Activated naive CD8-positive, alpha-beta T cell (primary cell): ENCODE measurements around the gene FRS2.

Experiments used
- H3K27ac Mint-ChIP-seq: one replicate; pipeline ENCODE4 v1.8.0; 2021; ENCODE audit warnings: mixed read lengths
- H3K27me3 Mint-ChIP-seq: one replicate; pipeline ENCODE4 v1.8.0; 2021; ENCODE audit warnings: mixed read lengths
- H3K36me3 Mint-ChIP-seq: one replicate; pipeline ENCODE4 v1.8.0; 2021; ENCODE audit warnings: mixed read lengths
- H3K4me1 Mint-ChIP-seq: one replicate; pipeline ENCODE4 v1.8.0; 2021; ENCODE audit warnings: low read depth, mixed read lengths
- H3K4me3 Mint-ChIP-seq: one replicate; pipeline ENCODE4 v1.8.0; 2021; ENCODE audit warnings: mild to moderate bottlenecking, mixed read lengths
- H3K9me3 Mint-ChIP-seq: one replicate; pipeline ENCODE4 v1.8.0; 2021; ENCODE audit warnings: low read depth, mixed read lengths

FRS2 gene

GRCh38 chr12:69620921-69621320, 150.7 kb downstream of the FRS2 start:
- Mint-ChIP-seq H3K27me3 (peaks cover 8% of the 10 kb centered on the region), H3K4me3 (no peak overlapping the region), H3K4me1 (no peaks in the 10 kb centered on the region), H3K9me3 (no peaks in the 10 kb centered on the region), H3K36me3 (no peaks in the 10 kb centered on the region), H3K27ac (no peak overlapping the region)

GRCh38 chr12:69621551-69621950, 151.4 kb downstream of the FRS2 start:
- no peak overlapping the region for H3K27ac Mint-ChIP-seq
- H3K9me3 Mint-ChIP-seq, result no peaks in the 10 kb centered on the region
- no peaks in the 10 kb centered on the region for H3K36me3 Mint-ChIP-seq
- no peaks in the 10 kb centered on the region for H3K4me1 Mint-ChIP-seq
- H3K4me3 Mint-ChIP-seq, result no peak overlapping the region
- H3K27me3 Mint-ChIP-seq, result peaks cover 8% of the 10 kb centered on the region

- Mint-ChIP-seq H3K27me3 (peaks cover 6% of the 10 kb centered on the region), H3K4me3 (no peak overlapping the region), H3K36me3 (no peaks in the 10 kb centered on the region), H3K27ac (no peak overlapping the region), H3K4me1 (no peaks in the 10 kb centered on the region), H3K9me3 (no peaks in the 10 kb centered on the region)
These were observed 153.8 kb downstream of the FRS2 start for GRCh38 chr12:69623970-69624369.

- Mint-ChIP-seq H3K4me3 (no peak overlapping the region), H3K27me3 (no peaks in the 10 kb centered on the region), H3K27ac (no peak overlapping the region), H3K4me1 (no peaks in the 10 kb centered on the region), H3K36me3 (no peaks in the 10 kb centered on the region), H3K9me3 (no peaks in the 10 kb centered on the region)
These were observed 157.3 kb downstream of the FRS2 start for GRCh38 chr12:69627501-69627900.
